ENCODE results near the gene MICAL3. TPM values are rescaled to one million over a fixed set of nuclear protein-coding genes. Genes with fewer than 3 reads are reported as not detected.
A peak's percentile ranks its signal among the peaks of the same experiment; 100 is the strongest.

MICAL3 gene
- total RNA-seq, 1 donor from 2014 or later, result 103 TPM

- peaks cover 23% of the 10 kb centered on the region for H3K4me1 Mint-ChIP-seq
- peaks cover 4% of the 10 kb centered on the region for H3K9me3 Mint-ChIP-seq
- H3K27ac Mint-ChIP-seq, result peak overlapping the region; percentile 4
- DNase-seq (ENCODE audit: low spot score in 2 of 2, unreplicated experiment in 2 of 2), result no peak
- no peaks in the 10 kb centered on the region for H3K27me3 Mint-ChIP-seq (ENCODE audit: low read depth)
- H3K36me3 Mint-ChIP-seq, result peaks cover 6% of the 10 kb centered on the region
- no peak for TF ChIP-seq CTCF (IDR thresholded peaks at IDR 0.05; ENCODE audit: unreplicated experiment)
- no peak overlapping the region for H3K4me3 Mint-ChIP-seq
Observed at GRCh38 chr22:17977371-17977770, 47.0 kb downstream of the MICAL3 start.

- peaks cover 4% of the 10 kb centered on the region for H3K9me3 Mint-ChIP-seq
- DNase-seq (ENCODE audit: low spot score in 2 of 2, unreplicated experiment in 2 of 2), result no peak
- TF ChIP-seq CTCF (IDR thresholded peaks at IDR 0.05; ENCODE audit: unreplicated experiment), result no peak
- H3K27me3 Mint-ChIP-seq (ENCODE audit: low read depth), result no peaks in the 10 kb centered on the region
- H3K27ac Mint-ChIP-seq, result peak overlapping the region; percentile 59
- H3K36me3 Mint-ChIP-seq, result peaks cover 6% of the 10 kb centered on the region
- H3K4me3 Mint-ChIP-seq, result no peak overlapping the region
- peaks cover 34% of the 10 kb centered on the region for H3K4me1 Mint-ChIP-seq
Observed at GRCh38 chr22:17976121-17976520, 48.2 kb downstream of the MICAL3 start.

GRCh38 chr22:17974703-17975372, 49.5 kb downstream of the MICAL3 start:
- Mint-ChIP-seq H3K4me3 (no peak overlapping the region), H3K36me3 (peaks cover 6% of the 10 kb centered on the region), H3K27ac (peak overlapping the region; percentile 82), H3K9me3 (peaks cover 4% of the 10 kb centered on the region), H3K4me1 (peaks cover 37% of the 10 kb centered on the region), H3K27me3 (ENCODE audit: low read depth) (no peaks in the 10 kb centered on the region)
- no peak for DNase-seq (ENCODE audit: low spot score in 2 of 2, unreplicated experiment in 2 of 2)
- TF ChIP-seq CTCF (IDR thresholded peaks at IDR 0.05; ENCODE audit: unreplicated experiment), result no peak

GRCh38 chr22:17974087-17974486, 50.3 kb downstream of the MICAL3 start:
- Mint-ChIP-seq H3K9me3 (peaks cover 4% of the 10 kb centered on the region), H3K4me1 (peaks cover 44% of the 10 kb centered on the region), H3K27me3 (ENCODE audit: low read depth) (no peaks in the 10 kb centered on the region), H3K4me3 (no peak overlapping the region), H3K36me3 (peaks cover 6% of the 10 kb centered on the region), H3K27ac (peak overlapping the region; percentile 50)
- DNase-seq (ENCODE audit: low spot score in 2 of 2, unreplicated experiment in 2 of 2), result no peak
- TF ChIP-seq CTCF (IDR thresholded peaks at IDR 0.05; ENCODE audit: unreplicated experiment), result no peak

GRCh38 chr22:17973217-17973616, 51.1 kb downstream of the MICAL3 start:
- DNase-seq (ENCODE audit: low spot score in 2 of 2, unreplicated experiment in 2 of 2), result no peak
- H3K9me3 Mint-ChIP-seq, result peaks cover 4% of the 10 kb centered on the region
- H3K4me3 Mint-ChIP-seq, result no peak overlapping the region
- TF ChIP-seq CTCF (IDR thresholded peaks at IDR 0.05; ENCODE audit: unreplicated experiment), result no peak
- peak overlapping the region; percentile 89 for H3K27ac Mint-ChIP-seq
- no peaks in the 10 kb centered on the region for H3K27me3 Mint-ChIP-seq (ENCODE audit: low read depth)
- peaks cover 44% of the 10 kb centered on the region for H3K4me1 Mint-ChIP-seq
- H3K36me3 Mint-ChIP-seq, result peaks cover 5% of the 10 kb centered on the region

Measured in mesothelial cell of epicardium (in vitro differentiated cells).